HEK293T (cell line): ENCODE results near the gene PEAK1.

Experiments used
- BHLHE40 ChIP-seq: fragments of 450-650 bp; IDR thresholded peaks from 2 replicates; pipeline ENCODE4 v1.6.1; 2016; ENCODE audit warnings: mild to moderate bottlenecking, moderate library complexity, borderline replicate concordance
- HDGF ChIP-seq: fragments of 450-650 bp; IDR thresholded peaks from 2 replicates; pipeline ENCODE4 v1.6.1; 2017; ENCODE audit warnings: antibody characterized with exemption, borderline replicate concordance
- L3MBTL2 ChIP-seq: fragments of 450-650 bp; conservative IDR thresholded peaks from 2 replicates; pipeline ENCODE4 v1.6.1; 2016; ENCODE audit warnings: mild to moderate bottlenecking
- NFRKB ChIP-seq: fragments of 450-650 bp; IDR thresholded peaks from 2 replicates; pipeline ENCODE4 v1.6.1; 2016; ENCODE audit warnings: mild to moderate bottlenecking, moderate library complexity
- SP1 ChIP-seq: fragments of 450-650 bp; IDR thresholded peaks from 2 replicates; pipeline ENCODE4 v1.6.1; 2017
- SUZ12 ChIP-seq: fragments of 450-650 bp; IDR thresholded peaks from 2 replicates; pipeline ENCODE4 v1.6.1; 2016; ENCODE audit warnings: mild to moderate bottlenecking
- TARDBP ChIP-seq: fragments of 450-650 bp; IDR thresholded peaks from 2 replicates; pipeline ENCODE4 v1.6.1; 2016

DNA sequence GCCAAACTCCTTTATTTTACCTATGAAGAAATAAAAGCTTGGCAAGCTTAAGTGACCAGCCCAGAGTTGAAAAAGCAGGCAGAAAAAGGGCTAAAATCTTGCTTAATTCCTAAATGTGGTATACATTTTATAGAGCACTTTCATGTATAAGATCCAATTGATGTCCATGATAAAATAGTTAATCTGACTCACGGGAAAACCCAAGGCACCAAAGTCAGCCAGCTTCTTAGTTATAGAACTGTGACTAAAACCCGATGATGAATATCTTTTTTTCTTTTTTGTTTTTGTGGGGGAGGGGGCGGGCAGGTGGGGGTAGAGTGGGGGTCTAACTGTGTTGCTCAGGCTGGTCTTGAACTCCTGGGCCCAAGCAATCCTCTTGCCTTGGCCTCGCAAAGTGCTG, 71.4 kb downstream of the PEAK1 start:
- TF ChIP-seq SUZ12 (no peak), HDGF (no peak), SP1 (no peak), NFRKB (no peak), BHLHE40 (no peak), TARDBP (no peak), L3MBTL2 (no peak)
